GM18519 (cell line): ENCODE data around the gene AFF1.
"Not testable (repeated sequence)": the region's sequence is repeated elsewhere in the genome, so short reads cannot be mapped to it uniquely, and the experiment has no call there.

Experiments
- ATAC-seq: cut with Tn5 transposase; IDR thresholded peaks from one replicate; pipeline ENCODE4 v1.9.1; 2021; ENCODE audit warnings: mild to moderate bottlenecking, moderate library complexity; ENCODE audit not compliant: unreplicated experiment, low FRiP score

AFF1 gene

DNA sequence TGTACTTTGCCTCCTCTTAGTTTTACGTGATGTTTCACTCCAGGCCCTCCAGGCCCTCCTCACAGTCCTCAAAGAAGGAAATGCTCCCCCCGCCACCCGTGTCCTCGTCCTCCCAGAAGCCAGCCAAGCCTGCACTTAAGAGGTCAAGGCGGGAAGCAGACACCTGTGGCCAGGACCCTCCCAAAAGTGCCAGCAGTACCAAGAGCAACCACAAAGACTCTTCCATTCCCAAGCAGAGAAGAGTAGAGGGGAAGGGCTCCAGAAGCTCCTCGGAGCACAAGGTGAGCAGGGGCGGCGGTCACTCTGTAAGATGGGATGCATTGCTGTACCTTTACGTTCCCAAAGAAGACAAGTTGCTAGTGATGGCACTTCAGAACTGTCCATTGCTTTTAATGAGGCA is 191.2 kb downstream of the AFF1 start:
- ATAC-seq, result no peak

DNA sequence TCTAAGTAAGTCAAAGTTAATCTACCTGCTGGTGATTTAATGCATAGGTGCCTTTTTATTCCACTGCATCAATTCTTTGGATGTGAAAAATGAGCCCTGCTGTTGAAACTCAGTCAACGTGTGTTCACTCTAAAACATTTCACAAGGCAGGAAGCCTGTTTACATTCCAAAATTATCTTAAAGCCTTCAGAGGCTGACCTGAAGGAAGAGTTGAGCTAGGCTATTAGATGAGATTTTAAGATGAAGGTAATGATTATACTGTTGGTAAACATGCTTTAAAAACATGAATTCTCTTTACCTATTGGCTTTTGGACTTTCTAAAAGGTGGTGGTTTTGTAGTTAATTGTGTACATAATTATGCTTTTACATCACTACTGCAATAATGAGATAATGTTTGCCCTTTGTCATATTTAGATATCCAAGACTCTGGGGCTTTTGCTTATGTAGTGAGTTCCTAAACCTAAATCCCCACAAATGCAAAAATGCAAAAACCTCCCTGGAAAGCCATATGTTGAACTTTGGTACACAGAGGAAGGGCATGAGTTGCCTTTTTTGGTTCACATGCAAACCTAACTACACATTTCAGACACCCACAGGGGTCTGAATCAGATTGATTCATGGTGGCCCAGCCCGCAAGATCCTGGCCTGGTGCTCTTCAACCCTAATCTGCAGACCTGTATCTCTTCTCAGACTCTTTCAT is 193.3 kb downstream of the AFF1 start:
- ATAC-seq, result no peak

DNA sequence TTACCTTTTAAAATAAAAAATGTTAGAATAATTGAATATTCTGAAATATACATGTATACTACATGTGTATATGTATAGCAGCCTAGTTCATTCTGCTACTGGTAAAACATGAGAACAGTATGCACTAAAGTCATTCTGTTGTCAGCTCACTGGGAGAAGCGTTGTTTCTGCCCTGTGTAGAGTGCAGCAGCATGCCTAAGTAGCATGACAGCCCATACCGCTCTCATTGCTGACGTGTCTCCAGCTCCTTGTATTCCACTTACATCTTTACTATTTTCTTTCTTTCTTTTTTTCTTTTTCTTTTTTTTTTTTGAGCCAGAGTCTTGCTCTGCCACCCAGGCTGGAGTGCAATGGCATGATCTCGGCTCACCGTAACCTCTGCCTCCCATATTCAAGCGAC is 194.9 kb downstream of the AFF1 start:
- no peak for ATAC-seq

DNA sequence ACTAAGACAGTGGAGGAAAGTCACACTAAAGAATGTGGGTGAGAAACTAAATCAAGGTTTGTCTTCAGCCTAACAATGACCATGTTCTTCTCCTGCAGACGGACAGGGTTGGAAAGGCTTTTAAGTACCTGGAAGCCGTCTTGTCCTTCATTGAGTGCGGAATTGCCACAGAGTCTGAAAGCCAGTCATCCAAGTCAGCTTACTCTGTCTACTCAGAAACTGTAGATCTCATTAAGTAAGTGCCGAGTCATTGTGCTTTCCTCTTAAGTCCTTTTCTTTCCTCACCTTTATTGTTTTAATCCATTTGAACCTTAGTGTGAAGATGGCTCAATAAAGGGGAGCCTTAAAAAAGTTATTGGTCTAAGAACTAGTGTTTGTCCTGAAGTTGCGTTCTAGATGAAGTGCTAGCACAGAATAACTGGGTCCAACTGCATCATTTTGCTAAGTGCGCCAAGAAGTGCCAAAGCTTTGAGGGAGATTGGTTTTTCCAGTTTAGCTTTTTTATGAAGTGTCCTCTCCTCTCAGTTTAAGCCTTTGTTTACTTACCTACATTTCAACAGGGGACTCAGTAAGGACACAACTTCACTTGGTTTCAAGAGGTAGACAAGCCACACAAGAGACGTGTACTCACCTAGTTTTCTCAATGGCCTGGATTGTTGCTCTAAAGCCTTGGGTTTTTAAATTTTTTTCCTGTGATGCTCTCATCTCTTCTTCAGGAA is 196.3 kb downstream of the AFF1 start:
- ATAC-seq, result no peak

DNA sequence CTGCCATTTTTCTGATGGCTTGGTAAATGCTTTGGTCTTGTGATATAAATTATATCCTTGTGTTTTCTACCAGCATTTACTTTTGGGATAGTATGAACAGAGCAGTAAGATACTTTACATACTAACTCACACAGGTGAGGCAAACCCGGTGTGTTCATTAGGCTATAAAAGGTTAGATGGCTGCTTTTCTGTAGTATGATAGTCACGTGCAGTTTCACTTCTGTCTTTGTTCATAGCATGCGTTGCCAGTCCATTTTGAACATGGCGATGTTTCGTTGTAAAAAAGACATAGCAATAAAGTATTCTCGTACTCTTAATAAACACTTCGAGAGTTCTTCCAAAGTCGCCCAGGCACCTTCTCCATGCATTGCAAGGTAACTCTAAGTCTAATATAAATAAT is 197.2 kb downstream of the AFF1 start:
- no peak for ATAC-seq

DNA sequence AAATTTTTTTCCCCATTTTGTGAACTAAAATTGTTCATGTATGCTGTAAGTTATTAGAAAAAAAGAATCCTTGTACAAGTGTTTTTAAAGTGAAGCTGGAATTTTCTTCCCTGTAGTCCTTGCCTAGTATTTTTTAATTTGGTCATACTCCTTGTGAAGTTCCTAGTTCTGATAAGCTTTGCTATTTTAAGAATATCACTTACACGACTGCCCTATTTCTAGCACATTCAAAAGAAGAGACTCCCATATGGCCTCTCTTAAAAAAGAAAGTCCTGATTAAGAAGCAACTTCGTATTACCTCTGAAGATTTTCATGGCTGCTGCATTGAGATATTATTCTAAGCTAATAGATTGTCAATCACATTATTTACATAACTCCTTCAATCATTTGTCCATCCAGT is 198.4 kb downstream of the AFF1 start:
- no peak for ATAC-seq

DNA sequence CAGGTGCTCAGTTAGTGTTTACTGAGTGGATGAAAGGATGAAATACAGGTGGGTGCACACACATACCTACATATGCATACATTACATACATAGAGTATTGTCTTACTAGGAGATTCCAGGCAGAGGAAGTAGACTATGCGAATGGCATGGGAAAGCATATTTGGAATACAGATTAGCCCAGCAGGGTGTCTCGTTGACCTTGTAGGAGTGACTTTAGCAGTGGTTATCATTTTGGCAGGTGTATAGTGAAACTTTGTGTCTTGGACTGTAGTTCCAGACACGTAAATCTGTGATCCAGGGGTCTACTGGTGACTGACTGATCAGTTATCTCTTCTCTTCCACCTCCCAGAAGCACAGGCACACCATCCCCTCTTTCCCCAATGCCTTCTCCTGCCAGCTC is 199.3 kb downstream of the AFF1 start:
- ATAC-seq, result no peak

DNA sequence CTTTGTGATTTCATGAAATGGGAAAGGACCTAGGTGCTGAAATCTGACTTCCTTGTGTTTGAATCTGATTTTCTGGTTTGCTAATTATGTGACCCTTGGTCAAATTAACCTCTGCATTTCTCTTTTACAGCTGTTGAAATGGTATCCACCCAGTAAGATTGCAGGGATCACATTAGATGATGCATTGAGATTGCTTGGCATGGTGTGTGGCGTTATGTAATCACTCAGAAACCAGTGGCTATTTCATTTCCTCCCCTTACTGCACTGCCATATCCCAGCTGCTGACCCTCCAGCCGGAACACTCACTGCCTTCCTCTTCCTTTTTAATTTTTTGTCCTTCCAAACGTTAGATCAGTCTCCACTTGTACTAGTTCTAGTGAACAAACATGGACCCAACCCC is 206.6 kb downstream of the AFF1 start:
- ATAC-seq, result no peak

DNA sequence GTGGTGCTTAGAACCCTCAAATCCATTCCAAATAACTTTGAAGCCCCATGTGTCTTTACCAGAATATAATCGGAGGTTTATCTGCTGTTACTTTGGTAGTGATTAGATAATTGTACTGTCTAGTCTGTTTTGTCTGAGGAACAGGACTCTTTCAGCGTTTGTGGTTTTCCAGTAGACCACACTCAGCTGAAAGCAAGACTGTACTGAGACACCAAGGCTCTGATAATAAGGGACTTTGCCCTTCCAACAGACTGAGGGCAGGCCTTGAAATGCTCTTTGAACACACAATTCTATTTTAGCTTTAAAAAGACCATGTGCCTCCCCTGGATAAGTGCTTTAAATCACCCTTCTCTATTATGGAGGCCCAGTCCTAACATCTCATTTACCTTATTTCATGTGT is 209.5 kb downstream of the AFF1 start:
- no peak for ATAC-seq

DNA sequence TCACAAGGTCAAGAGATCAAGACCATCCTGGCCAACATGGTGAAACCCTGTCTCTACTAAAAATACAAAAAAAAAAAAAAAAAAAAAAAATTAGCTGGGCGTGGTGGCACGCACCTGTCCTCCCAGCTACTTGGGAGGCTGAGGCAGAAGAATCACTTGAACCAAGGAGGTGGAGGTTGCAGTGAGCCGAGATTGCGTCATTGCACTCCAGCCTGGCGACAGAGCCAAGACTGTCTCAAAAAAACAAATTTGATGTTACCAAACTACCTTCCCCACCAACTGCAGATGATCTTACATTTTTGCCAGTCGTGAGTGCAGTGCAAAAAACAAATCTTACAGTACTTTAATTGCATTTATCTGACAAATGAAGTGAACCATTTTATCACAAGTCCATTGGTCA is 211.1 kb downstream of the AFF1 start:
- not testable (repeated sequence) for ATAC-seq

DNA sequence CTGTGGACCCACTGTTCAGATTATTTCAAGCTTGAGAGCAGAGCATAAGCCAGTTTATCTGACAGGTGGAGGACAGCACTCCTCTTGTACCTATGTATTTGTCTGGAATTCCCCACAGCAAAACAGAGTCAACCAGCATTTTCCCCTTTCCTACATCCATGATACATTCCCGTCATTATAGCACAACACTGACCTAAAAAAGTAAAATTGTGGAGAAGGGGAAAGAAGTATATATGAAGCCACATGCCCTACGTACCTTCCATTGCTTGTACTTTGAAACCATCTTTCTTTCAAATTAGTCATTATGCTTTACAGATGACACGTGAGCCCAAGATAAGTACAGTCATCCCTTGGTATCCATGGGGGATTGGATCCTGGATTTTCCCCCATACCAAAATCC is 212.3 kb downstream of the AFF1 start:
- ATAC-seq, result no peak

DNA sequence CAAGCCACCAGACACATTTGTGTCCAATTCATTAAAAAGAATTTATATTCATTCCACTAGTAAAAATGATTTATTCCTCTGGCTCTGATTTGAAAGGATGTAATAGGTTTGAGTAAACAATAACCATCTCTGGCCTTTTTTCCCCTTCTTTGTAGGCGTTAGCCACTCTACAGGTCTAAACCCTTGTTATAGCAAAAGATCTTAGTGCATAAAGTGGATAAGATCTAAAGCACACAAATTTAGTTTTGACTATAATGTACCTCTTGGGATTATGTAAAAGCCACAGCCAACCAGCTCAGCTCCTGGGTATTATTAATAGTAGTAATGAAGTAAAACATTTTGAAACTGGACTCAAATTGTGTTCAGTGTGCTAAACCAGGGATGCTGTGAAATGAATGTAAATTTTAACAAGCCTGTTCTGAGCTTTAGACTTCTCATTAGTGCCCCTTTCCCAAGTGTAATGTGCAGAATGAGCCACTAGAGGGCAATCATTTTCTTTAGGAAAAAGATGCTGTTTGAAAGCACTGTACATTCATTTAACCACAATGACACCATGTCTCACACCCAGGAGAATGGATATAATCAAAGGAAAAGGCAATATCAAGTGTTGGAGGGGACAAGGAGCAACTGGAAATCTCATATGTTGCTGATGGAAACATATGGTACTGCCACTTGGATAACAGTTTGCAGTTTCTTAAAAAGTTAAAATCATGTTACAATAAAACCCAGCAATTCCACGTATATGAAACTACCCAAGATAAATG is 215.9 kb downstream of the AFF1 start:
- no peak for ATAC-seq

DNA sequence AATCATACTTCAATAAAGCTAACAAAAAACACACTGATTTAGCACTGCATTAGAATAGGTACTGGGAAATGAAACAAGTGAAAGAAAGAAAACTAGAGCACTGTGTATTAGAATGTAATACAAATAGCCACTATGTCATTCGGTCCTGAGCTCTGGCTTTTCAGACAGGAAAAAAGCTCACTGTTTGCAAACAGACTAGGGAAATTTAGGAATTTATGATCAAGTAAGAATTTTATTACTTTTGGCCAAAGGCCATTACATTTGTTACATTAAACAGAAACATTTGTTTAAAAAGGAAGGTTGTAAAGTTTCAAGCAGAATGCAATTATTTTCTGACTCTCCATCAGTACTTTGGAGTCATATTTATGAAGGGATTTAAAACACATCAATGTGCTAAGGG is 216.9 kb downstream of the AFF1 start:
- ATAC-seq, result no peak

DNA sequence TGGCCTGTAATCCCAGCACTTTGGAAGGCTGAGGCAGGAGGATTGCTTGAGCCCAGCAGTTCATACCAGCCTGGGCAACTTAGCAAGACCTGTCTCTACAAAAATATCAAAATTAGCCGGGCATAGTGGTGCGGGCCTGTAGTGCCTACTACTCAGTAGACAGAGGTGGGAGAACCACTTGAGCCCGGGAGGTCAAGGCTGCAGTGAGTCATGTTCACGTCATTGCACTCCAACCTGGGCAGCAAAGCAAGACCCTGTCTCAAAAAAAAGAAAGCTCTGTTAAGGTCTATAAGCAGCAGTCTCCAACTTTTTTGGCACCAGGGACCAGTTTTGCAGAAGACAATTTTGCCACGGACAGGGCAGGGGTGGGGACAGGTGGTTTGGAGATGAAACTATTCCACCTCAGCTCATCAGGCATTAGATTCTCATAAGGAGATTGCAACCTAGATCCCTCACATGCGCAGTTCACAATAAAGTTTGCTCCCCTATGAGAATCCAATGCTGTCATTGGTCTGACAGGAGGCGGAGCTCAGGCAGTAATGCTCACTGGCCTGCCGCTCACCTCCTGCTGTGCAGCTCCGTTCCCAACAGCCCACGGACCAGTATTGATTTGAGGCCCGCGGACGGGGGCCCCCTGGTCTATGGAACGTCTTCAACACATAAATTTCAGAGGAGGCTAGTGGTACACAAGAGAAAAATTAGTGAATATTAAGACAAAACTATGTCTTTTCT is 217.7 kb downstream of the AFF1 start:
- ATAC-seq, result no peak

DNA sequence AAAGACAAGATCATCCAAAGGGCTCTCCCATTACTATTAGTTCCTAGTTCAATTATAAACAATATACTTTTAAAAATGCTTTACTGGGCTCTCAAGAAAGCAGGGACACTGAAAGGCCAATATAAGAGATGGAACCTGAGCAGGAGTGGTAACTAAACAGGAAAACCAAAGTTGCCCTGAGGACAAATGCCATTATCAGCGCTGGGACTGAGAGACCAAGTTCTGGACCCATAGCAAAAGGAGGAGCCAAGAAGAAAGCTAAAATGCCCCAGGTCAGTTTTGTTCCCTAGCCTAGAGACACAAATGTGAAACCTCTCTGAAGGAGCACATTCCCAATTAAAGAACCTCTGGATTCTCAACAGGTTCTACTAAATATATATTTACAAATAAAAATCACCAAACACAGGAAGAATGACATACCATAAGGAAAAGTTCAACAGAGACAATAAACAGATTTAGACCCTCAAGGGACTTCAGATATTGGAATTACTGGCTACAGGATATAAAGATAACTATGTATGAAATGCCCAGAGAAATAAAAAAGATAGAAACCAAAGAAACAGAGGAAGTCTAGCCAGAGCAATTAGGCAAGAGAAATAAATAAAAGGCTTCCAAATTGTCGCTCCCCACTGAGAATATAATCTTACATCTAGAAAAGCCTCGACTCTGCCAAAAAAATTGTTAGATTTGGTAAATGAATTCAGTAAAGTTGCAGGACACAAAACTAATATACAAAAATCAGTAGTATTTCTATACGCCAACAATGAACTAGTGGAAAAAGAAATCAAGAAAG is 218.5 kb downstream of the AFF1 start:
- no peak for ATAC-seq

DNA sequence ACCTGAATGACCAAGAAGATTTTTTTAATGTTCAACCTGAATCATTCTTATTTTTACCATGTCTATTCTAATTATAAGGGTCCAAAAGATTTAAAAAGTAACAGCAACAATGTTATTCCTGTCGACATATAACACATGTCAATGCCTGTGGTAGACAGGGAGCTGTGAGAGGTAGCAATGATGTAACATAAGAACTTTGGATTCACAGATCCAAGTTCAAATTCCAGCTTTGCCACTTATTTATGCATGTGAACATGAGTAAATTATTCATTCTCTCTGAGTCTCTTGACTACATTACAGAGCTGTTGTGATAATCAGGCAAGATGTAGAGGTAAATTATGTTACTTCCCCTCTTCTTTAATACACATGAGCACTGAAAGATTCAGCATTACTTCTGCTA is 231.1 kb downstream of the AFF1 start:
- no peak for ATAC-seq

DNA sequence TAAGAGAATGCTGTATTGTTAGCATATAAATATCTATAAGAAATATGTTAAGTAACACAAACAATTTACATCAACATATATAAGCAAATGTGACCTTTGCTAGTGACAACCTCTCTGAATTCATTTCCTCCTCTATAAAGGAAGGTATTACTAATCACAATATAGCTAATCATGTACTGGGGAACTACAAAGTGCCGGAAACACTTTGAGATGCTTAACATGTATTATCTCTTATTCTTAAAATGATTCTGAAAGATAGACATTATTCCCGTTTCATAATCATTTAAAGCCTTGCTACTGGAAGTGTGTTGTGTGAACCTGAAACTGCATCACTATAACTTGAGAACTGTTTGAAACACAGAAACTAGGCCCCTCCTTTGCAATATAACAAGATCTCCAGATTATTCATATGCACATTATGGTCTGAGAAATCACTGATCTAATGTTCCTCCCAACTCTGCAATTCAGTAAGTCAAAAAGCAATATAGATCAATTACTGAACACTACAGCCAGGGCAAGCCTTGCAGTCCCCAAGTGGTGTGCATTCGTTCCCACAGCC is 231.6 kb downstream of the AFF1 start:
- no peak for ATAC-seq

DNA sequence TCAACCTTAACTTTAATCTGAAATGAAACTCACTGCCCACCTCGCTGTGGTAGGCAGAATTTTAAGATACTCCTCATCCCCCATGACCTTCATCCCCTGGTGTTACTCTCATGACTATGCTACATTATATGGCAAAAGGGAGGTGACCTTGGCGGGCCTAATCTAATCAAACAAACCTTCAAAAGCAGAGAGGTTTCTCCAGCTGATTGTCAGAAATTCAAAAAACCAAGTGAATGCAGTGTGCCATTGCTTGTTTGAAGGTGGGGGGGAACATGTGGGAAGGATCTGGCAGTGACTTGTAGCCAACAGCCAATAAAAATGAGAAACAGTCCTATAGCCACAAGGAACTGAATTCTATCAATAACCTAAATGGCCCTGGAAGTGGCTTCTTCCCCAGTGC is 237.1 kb downstream of the AFF1 start:
- ATAC-seq, result no peak

DNA sequence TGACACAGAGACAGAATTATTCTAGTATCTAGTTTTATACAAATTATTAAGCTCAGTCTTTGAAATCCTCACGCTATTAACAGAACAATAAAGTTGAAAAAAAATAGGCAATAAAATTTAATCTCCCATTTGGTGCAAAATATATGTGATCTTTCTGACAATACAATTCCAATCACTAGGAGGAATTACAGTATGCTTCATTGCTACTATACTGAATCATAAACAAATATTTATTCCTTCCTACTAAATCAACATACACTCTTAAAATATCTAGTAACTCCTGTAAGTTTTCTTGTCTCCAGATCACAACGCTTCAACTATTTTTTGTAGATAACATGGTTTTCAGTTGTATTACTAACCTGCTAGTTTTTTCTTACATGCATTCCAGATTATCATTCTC is 239.9 kb downstream of the AFF1 start:
- no peak for ATAC-seq

DNA sequence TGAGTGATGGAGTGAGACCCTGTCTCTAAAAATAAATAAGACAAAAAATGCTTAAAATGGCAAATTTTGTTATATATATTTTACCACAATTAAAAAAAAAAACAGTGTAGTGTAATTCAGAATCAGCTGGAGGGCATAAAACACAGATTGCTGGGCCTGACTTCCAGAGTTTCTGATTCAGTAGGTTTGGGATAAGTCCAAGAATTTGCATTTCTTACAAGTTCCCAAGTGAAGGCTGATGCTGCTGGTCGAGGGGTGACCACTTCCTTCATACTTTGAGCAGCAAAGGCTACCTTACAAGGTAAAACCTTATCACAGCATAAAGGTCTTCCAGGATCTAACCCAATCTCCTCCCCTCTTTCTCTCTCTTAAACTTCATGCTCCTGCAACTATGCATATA is 244.9 kb downstream of the AFF1 start:
- ATAC-seq, result no peak
